Measurements from ENCODE around the gene SLC36A1. TPM values are rescaled to one million over a fixed set of nuclear protein-coding genes. Genes with fewer than 3 reads are reported as not detected.

Gene SLC36A1
- total RNA-seq, 1 donor from 2014 or later, result 3.3 TPM

- no peak for DNase-seq (ENCODE audit: low spot score)
- intact Hi-C loops (cut with DNase I), result loop anchor here (5.0 kb wide), 1 partner anchor 130 kb away; no protein-coding TSS in a partner anchor
These were observed 74.8 kb downstream of the SLC36A1 start for GRCh38 chr5:151522226-151522625.

GRCh38 chr5:151523335-151523734, 75.9 kb downstream of the SLC36A1 start:
- no peak for DNase-seq (ENCODE audit: low spot score)
- intact Hi-C loops (cut with DNase I), result loop anchor here (5.0 kb wide), 1 partner anchor 129 kb away; no protein-coding TSS in a partner anchor

GRCh38 chr5:151528153-151528552, 80.8 kb downstream of the SLC36A1 start:
- intact Hi-C loops (cut with DNase I), result no loop called here
- DNase-seq (ENCODE audit: low spot score), result no peak

GRCh38 chr5:151528996-151529395, 81.6 kb downstream of the SLC36A1 start:
- DNase-seq (ENCODE audit: low spot score), result no peak
- intact Hi-C loops (cut with DNase I), result no loop called here

- DNase-seq (ENCODE audit: low spot score), result no peak
- intact Hi-C loops (cut with DNase I), result no loop called here
These were observed 84.2 kb downstream of the SLC36A1 start for GRCh38 chr5:151531581-151531980.

GRCh38 chr5:151532416-151532815, 85.0 kb downstream of the SLC36A1 start:
- intact Hi-C loops (cut with DNase I), result no loop called here
- DNase-seq (ENCODE audit: low spot score), result no peak

- intact Hi-C loops (cut with DNase I), result no loop called here
- DNase-seq (ENCODE audit: low spot score), result no peak
These were observed 86.9 kb downstream of the SLC36A1 start for GRCh38 chr5:151534350-151534749.

- DNase-seq (ENCODE audit: low spot score), result no peak
- intact Hi-C loops (cut with DNase I), result no loop called here
These were observed 89.6 kb downstream of the SLC36A1 start for GRCh38 chr5:151537044-151537443.

- intact Hi-C loops (cut with DNase I), result no loop called here
These were observed 94.2 kb downstream of the SLC36A1 start for GRCh38 chr5:151541571-151541970.

More at GRCh38 chr5:151541571-151541970, 94.2 kb downstream of the SLC36A1 start:
- DNase-seq (ENCODE audit: low spot score), result no peak

Small RNA genes within 50 kb of the gene (microRNA-seq; reads per million reads assigned to microRNA genes)
- not detected for gene MIR6499

Other genes with a start within 250 kb of the SLC36A1 start
- gene CCDC69, start 223.5 kb upstream of the SLC36A1 start, total RNA-seq, result 116 TPM
- 29.4 TPM for gene GM2A, start 194.4 kb upstream of the SLC36A1 start, total RNA-seq
- not detected for gene SLC36A3, start 143.8 kb upstream of the SLC36A1 start, total RNA-seq
- not detected for gene SLC36A2, start 100.0 kb upstream of the SLC36A1 start, total RNA-seq
- 0.05 TPM for gene FAT2, start 143.7 kb downstream of the SLC36A1 start, total RNA-seq
- 539 TPM for gene SPARC, start 239.3 kb downstream of the SLC36A1 start, total RNA-seq